ENCODE data around the gene ANXA9. TPM values are rescaled to one million over a fixed set of nuclear protein-coding genes. Genes with fewer than 3 reads are reported as not detected.

Gene ANXA9
- polyA plus RNA-seq, 3 donors, result 0.28 to 1.7 (median 1.4) TPM

GRCh38 chr1:150964164-150964489 is 18.0 kb upstream of the ANXA9 start:
- Histone ChIP-seq H3K4me2 (replicated peaks; ENCODE audit: extremely low read depth, low read length, poor library complexity, severe bottlenecking) (no peak overlapping the region), H3K27ac (ENCODE audit: low read depth in 1 of 2, low read length in 2 of 2) (peak overlapping the region in 1 of 2 donors; percentile 48), H3K36me3 (replicated peaks in 1 of 2; ENCODE audit: control insufficient read depth in 1 of 2, insufficient read depth in 2 of 2, low read length in 2 of 2) (peaks cover 95 to 98% of the 10 kb centered on the region in 2 donors), H3K27me3 (ENCODE audit: control insufficient read depth in 2 of 2, insufficient read depth in 2 of 2, low read length in 2 of 2) (no peaks in the 10 kb centered on the region), H4K20me1 (ENCODE audit: insufficient read depth, low read length) (peaks cover 72% of the 10 kb centered on the region), H3K4me1 (ENCODE audit: control insufficient read depth in 1 of 2, insufficient read depth in 2 of 2, low read length in 2 of 2) (no peaks in the 10 kb centered on the region), H3K9me3 (replicated peaks in 1 of 2; ENCODE audit: control insufficient read depth in 1 of 2, insufficient read depth in 1 of 2, low read length in 2 of 2) (no peaks in the 10 kb centered on the region), H3K4me3 (replicated peaks in 1 of 3; ENCODE audit: low read depth in 2 of 3, low read length in 3 of 3) (no peak overlapping the region), H2AFZ (ENCODE audit: insufficient read depth, low read depth, low read length, poor library complexity, severe bottlenecking) (no peak overlapping the region), H3K9ac (ENCODE audit: insufficient read depth, low read length, poor library complexity, severe bottlenecking) (no peak overlapping the region), H3K79me2 (ENCODE audit: insufficient read depth, low read length) (peaks cover 25% of the 10 kb centered on the region)
- Mint-ChIP-seq H3K36me3 (peaks cover 92 to 94% of the 10 kb centered on the region in 2 donors), H3K27me3 (ENCODE audit: low read depth in 3 of 3) (no peaks in the 10 kb centered on the region), H3K27ac (peak overlapping the region in 6 of 7 donors; percentile 7 to 71 (median 47)), H3K9me3 (no peaks in the 10 kb centered on the region), H3K4me3 (no peak overlapping the region), H3K4me1 (peaks cover 2% of the 10 kb centered on the region)
- no CpG with 5 or more reads among the region's 5 CpGs for WGBS (ENCODE audit: insufficient coverage)
- intact Hi-C loops (cut with micrococcal nuclease), result no loop called here
- DNase-seq, result no peak
- TF ChIP-seq, protein P1, sequence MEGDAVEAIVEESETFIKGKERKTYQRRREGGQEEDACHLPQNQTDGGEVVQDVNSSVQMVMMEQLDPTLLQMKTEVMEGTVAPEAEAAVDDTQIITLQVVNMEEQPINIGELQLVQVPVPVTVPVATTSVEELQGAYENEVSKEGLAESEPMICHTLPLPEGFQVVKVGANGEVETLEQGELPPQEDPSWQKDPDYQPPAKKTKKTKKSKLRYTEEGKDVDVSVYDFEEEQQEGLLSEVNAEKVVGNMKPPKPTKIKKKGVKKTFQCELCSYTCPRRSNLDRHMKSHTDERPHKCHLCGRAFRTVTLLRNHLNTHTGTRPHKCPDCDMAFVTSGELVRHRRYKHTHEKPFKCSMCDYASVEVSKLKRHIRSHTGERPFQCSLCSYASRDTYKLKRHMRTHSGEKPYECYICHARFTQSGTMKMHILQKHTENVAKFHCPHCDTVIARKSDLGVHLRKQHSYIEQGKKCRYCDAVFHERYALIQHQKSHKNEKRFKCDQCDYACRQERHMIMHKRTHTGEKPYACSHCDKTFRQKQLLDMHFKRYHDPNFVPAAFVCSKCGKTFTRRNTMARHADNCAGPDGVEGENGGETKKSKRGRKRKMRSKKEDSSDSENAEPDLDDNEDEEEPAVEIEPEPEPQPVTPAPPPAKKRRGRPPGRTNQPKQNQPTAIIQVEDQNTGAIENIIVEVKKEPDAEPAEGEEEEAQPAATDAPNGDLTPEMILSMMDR (IDR thresholded peaks at IDR 0.05), result no peak

DNA sequence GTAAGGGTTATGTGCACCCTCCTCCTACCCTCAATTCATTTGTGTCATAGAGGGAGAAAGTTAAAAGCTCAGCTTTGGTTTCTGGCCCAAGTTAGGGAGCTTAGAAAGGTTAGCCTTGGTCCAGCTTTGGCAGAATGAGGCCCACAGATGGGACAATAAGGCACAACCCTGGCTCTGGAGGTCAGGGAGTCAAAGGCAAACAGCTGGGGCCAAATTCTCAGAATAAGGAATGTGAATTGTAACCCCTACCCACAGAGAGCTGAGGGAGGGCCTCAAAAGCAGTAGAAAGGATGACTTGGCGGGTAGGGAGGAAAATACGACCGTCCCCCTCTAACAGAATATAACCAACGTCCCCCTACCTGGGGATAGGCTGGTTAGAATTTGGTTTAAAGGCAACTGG is 16.5 kb upstream of the ANXA9 start:
- no peak overlapping the region for H3K9ac ChIP-seq (ENCODE audit: insufficient read depth, low read length, poor library complexity, severe bottlenecking)
- no peaks in the 10 kb centered on the region for H3K9me3 ChIP-seq (replicated peaks in 1 of 2; ENCODE audit: control insufficient read depth in 1 of 2, insufficient read depth in 1 of 2, low read length in 2 of 2)
- Mint-ChIP-seq H3K4me1 (peaks cover 13% of the 10 kb centered on the region), H3K4me3 (no peak overlapping the region), H3K27ac (peak overlapping the region in 1 of 7 donors; percentile 63), H3K36me3 (peaks cover 79 to 80% of the 10 kb centered on the region in 2 donors), H3K9me3 (no peaks in the 10 kb centered on the region), H3K27me3 (ENCODE audit: low read depth in 3 of 3) (no peaks in the 10 kb centered on the region)
- peaks cover 4 to 12% of the 10 kb centered on the region in 2 donors for H3K4me1 ChIP-seq (ENCODE audit: control insufficient read depth in 1 of 2, insufficient read depth in 2 of 2, low read length in 2 of 2)
- H3K27ac ChIP-seq (ENCODE audit: low read depth in 1 of 2, low read length in 2 of 2), result peak overlapping the region in 1 of 2 donors; percentile 3
- no peak overlapping the region for H3K4me2 ChIP-seq (replicated peaks; ENCODE audit: extremely low read depth, low read length, poor library complexity, severe bottlenecking)
- peaks cover 82 to 88% of the 10 kb centered on the region in 2 donors for H3K36me3 ChIP-seq (replicated peaks in 1 of 2; ENCODE audit: control insufficient read depth in 1 of 2, insufficient read depth in 2 of 2, low read length in 2 of 2)
- H3K27me3 ChIP-seq (ENCODE audit: control insufficient read depth in 2 of 2, insufficient read depth in 2 of 2, low read length in 2 of 2), result no peaks in the 10 kb centered on the region
- H3K4me3 ChIP-seq (replicated peaks in 1 of 3; ENCODE audit: low read depth in 2 of 3, low read length in 3 of 3), result no peak overlapping the region
- H3K79me2 ChIP-seq (ENCODE audit: insufficient read depth, low read length), result peaks cover 40% of the 10 kb centered on the region
- peaks cover 85% of the 10 kb centered on the region for H4K20me1 ChIP-seq (ENCODE audit: insufficient read depth, low read length)
- WGBS (ENCODE audit: insufficient coverage), result no CpG with 5 or more reads among the region's 4 CpGs
- TF ChIP-seq, protein P1 (IDR thresholded peaks at IDR 0.05), result no peak
- intact Hi-C loops (cut with micrococcal nuclease), result no loop called here
- no peak overlapping the region for H2AFZ ChIP-seq (ENCODE audit: insufficient read depth, low read depth, low read length, poor library complexity, severe bottlenecking)
- DNase-seq, result no peak

Measured in CD14-positive monocyte (primary cell).